ENCODE data around the gene FOXO3. TPM values are rescaled to one million over a fixed set of nuclear protein-coding genes. Genes with fewer than 3 reads are reported as not detected.
A peak's percentile ranks its signal among the peaks of the same experiment; 100 is the strongest.

The FOXO3 gene
- total RNA-seq, 1 donor from 2014 or later: 5.9 TPM

- H3K4me1 Mint-ChIP-seq: peaks cover 20% of the 10 kb centered on the region
- H3K27ac Mint-ChIP-seq: no peak overlapping the region
- no peaks in the 10 kb centered on the region for H3K27me3 Mint-ChIP-seq
- DNase-seq: no peak
- H3K36me3 Mint-ChIP-seq (ENCODE audit: low read depth): no peaks in the 10 kb centered on the region
- H3K4me3 Mint-ChIP-seq: no peak overlapping the region
- no peaks in the 10 kb centered on the region for H3K9me3 Mint-ChIP-seq
- intact Hi-C loops (cut with micrococcal nuclease): loop anchor here (5.0 kb wide), 1 partner anchor 41 kb away; no protein-coding TSS in a partner anchor
Observed at GRCh38 chr6:108585921-108586536, 25.3 kb downstream of the FOXO3 start.

- H3K9me3 Mint-ChIP-seq: no peaks in the 10 kb centered on the region
- H3K27ac Mint-ChIP-seq: no peak overlapping the region
- H3K27me3 Mint-ChIP-seq: no peaks in the 10 kb centered on the region
- intact Hi-C loops (cut with micrococcal nuclease): loop anchor here (5.0 kb wide), 1 partner anchor 40 kb away; no protein-coding TSS in a partner anchor
- H3K4me3 Mint-ChIP-seq: no peak overlapping the region
- no peak for DNase-seq
- H3K36me3 Mint-ChIP-seq (ENCODE audit: low read depth): no peaks in the 10 kb centered on the region
- H3K4me1 Mint-ChIP-seq: peaks cover 17% of the 10 kb centered on the region
Observed at GRCh38 chr6:108587258-108588059, 26.7 kb downstream of the FOXO3 start.

- H3K27ac Mint-ChIP-seq: no peak overlapping the region
- DNase-seq: no peak
Observed at GRCh38 chr6:108588586-108588985, 27.9 kb downstream of the FOXO3 start.

GRCh38 chr6:108589244-108589791 lies 28.6 kb downstream of the FOXO3 start:
- Mint-ChIP-seq H3K4me1 (peaks cover 22% of the 10 kb centered on the region), H3K4me3 (no peak overlapping the region), H3K27me3 (peaks cover 7% of the 10 kb centered on the region), H3K27ac (no peak overlapping the region), H3K36me3 (ENCODE audit: low read depth) (peaks cover 2% of the 10 kb centered on the region), H3K9me3 (no peaks in the 10 kb centered on the region)
- intact Hi-C loops (cut with micrococcal nuclease): loop anchor here (5.0 kb wide), 1 partner anchor 38 kb away; no protein-coding TSS in a partner anchor
- DNase-seq: no peak

More at GRCh38 chr6:108588586-108588985, 27.9 kb downstream of the FOXO3 start:
- Mint-ChIP-seq H3K27me3 (peaks cover 7% of the 10 kb centered on the region), H3K9me3 (no peaks in the 10 kb centered on the region), H3K4me1 (peaks cover 22% of the 10 kb centered on the region), H3K36me3 (ENCODE audit: low read depth) (peaks cover 2% of the 10 kb centered on the region), H3K4me3 (no peak overlapping the region)
- intact Hi-C loops (cut with micrococcal nuclease): loop anchor here (5.0 kb wide), 1 partner anchor 39 kb away; no protein-coding TSS in a partner anchor

GRCh38 chr6:108591040-108591816 lies 30.5 kb downstream of the FOXO3 start:
- Mint-ChIP-seq H3K9me3 (no peaks in the 10 kb centered on the region), H3K27me3 (peaks cover 12% of the 10 kb centered on the region), H3K4me3 (no peak overlapping the region), H3K4me1 (peaks cover 22% of the 10 kb centered on the region), H3K36me3 (ENCODE audit: low read depth) (peaks cover 2% of the 10 kb centered on the region), H3K27ac (no peak overlapping the region)
- DNase-seq: no peak
- intact Hi-C loops (cut with micrococcal nuclease): no loop called here

- peak; percentile 79 for DNase-seq
- Mint-ChIP-seq H3K9me3 (no peaks in the 10 kb centered on the region), H3K36me3 (ENCODE audit: low read depth) (peaks cover 2% of the 10 kb centered on the region), H3K27me3 (peaks cover 15% of the 10 kb centered on the region), H3K4me1 (peaks cover 22% of the 10 kb centered on the region), H3K4me3 (no peak overlapping the region), H3K27ac (no peak overlapping the region)
- intact Hi-C loops (cut with micrococcal nuclease): no loop called here
Observed at GRCh38 chr6:108592371-108593337, 31.9 kb downstream of the FOXO3 start.

GRCh38 chr6:108594151-108594550 lies 33.4 kb downstream of the FOXO3 start:
- DNase-seq: no peak
- Mint-ChIP-seq H3K27ac (no peak overlapping the region), H3K4me3 (no peak overlapping the region), H3K4me1 (peaks cover 19% of the 10 kb centered on the region), H3K36me3 (ENCODE audit: low read depth) (peaks cover 2% of the 10 kb centered on the region), H3K9me3 (no peaks in the 10 kb centered on the region), H3K27me3 (peaks cover 15% of the 10 kb centered on the region)
- intact Hi-C loops (cut with micrococcal nuclease): no loop called here

- H3K27me3 Mint-ChIP-seq: peaks cover 15% of the 10 kb centered on the region
- H3K4me3 Mint-ChIP-seq: no peak overlapping the region
- H3K4me1 Mint-ChIP-seq: peaks cover 16% of the 10 kb centered on the region
- intact Hi-C loops (cut with micrococcal nuclease): no loop called here
- H3K36me3 Mint-ChIP-seq (ENCODE audit: low read depth): peaks cover 2% of the 10 kb centered on the region
- H3K27ac Mint-ChIP-seq: no peak overlapping the region
- no peaks in the 10 kb centered on the region for H3K9me3 Mint-ChIP-seq
- DNase-seq: no peak
Observed at GRCh38 chr6:108594640-108595039, 33.9 kb downstream of the FOXO3 start.

GRCh38 chr6:108596956-108597355 lies 36.2 kb downstream of the FOXO3 start:
- Mint-ChIP-seq H3K4me1 (peaks cover 13% of the 10 kb centered on the region), H3K4me3 (no peak overlapping the region), H3K36me3 (ENCODE audit: low read depth) (peaks cover 2% of the 10 kb centered on the region), H3K27ac (no peak overlapping the region), H3K9me3 (no peaks in the 10 kb centered on the region), H3K27me3 (peaks cover 15% of the 10 kb centered on the region)
- DNase-seq: no peak
- intact Hi-C loops (cut with micrococcal nuclease): no loop called here

- H3K9me3 Mint-ChIP-seq: no peaks in the 10 kb centered on the region
- intact Hi-C loops (cut with micrococcal nuclease): no loop called here
- no peak overlapping the region for H3K27ac Mint-ChIP-seq
- no peak for DNase-seq
- peaks cover 2% of the 10 kb centered on the region for H3K36me3 Mint-ChIP-seq (ENCODE audit: low read depth)
- peaks cover 8% of the 10 kb centered on the region for H3K4me1 Mint-ChIP-seq
- peaks cover 12% of the 10 kb centered on the region for H3K27me3 Mint-ChIP-seq
- no peak overlapping the region for H3K4me3 Mint-ChIP-seq
Observed at GRCh38 chr6:108597572-108598304, 37.0 kb downstream of the FOXO3 start.

- no peaks in the 10 kb centered on the region for H3K36me3 Mint-ChIP-seq (ENCODE audit: low read depth)
- H3K4me3 Mint-ChIP-seq: no peak overlapping the region
- H3K4me1 Mint-ChIP-seq: peaks cover 4% of the 10 kb centered on the region
- DNase-seq: no peak
- no peaks in the 10 kb centered on the region for H3K9me3 Mint-ChIP-seq
- H3K27ac Mint-ChIP-seq: no peak overlapping the region
- intact Hi-C loops (cut with micrococcal nuclease): no loop called here
- H3K27me3 Mint-ChIP-seq: peaks cover 8% of the 10 kb centered on the region
Observed at GRCh38 chr6:108598305-108598863, 37.7 kb downstream of the FOXO3 start.

GRCh38 chr6:108604156-108604555 lies 43.4 kb downstream of the FOXO3 start:
- no peaks in the 10 kb centered on the region for H3K9me3 Mint-ChIP-seq
- no peaks in the 10 kb centered on the region for H3K4me1 Mint-ChIP-seq
- intact Hi-C loops (cut with micrococcal nuclease): no loop called here
- no peaks in the 10 kb centered on the region for H3K27me3 Mint-ChIP-seq
- DNase-seq: no peak
- no peak overlapping the region for H3K27ac Mint-ChIP-seq
- H3K36me3 Mint-ChIP-seq (ENCODE audit: low read depth): no peaks in the 10 kb centered on the region
- no peak overlapping the region for H3K4me3 Mint-ChIP-seq
